ENCODE results near the gene MTCL3.
A peak's percentile ranks its signal among the peaks of the same experiment; 100 is the strongest.

The MTCL3 gene

GRCh38 chr6:127518710-127519468, at the start of gene MTCL3:
Gene MTCL3 (minus strand): TSS chr6:127519335.
- no peak for DNase-seq

DNA sequence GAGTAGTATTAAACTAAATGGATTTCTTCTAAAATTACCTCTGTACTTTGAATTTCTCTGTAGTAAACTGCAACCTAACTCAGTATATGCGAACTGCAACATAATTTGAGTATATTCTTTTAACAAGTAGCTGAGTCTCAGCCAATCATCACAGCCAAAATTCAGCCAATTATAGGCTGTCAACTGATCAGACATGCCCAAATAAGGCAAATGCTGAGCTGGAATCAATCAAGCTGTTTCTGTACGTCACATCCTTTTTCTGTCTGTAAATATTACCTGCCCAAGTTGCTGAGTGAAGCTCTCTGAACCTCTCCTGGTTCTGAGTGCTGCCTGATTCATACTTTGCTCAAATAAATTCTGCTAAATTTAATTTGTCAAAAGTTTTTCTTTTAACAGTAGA, 48.3 kb upstream of the MTCL3 start:
- DNase-seq = no peak

GRCh38 chr6:127566651-127567050, 47.5 kb upstream of the MTCL3 start:
- DNase-seq = no peak

DNA sequence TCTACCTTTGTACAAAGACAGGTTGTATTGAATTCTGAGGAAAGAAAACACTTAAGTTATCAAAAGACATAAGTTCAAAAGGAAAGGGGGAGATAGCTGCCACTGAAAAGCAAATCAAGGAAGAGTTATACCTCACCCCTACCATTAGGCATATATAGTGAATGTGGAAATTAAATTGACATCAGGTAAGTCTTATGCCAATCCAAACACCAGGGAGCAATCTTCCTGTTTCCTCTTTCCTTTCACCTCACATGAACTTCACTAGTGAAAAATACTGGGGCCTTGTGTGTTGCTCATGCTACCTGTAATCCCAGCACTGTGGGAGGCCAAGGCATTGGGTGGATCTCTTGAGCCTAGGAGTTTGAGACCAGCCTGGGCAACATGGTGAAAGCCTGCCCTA, 47.0 kb upstream of the MTCL3 start:
- DNase-seq = no peak

DNA sequence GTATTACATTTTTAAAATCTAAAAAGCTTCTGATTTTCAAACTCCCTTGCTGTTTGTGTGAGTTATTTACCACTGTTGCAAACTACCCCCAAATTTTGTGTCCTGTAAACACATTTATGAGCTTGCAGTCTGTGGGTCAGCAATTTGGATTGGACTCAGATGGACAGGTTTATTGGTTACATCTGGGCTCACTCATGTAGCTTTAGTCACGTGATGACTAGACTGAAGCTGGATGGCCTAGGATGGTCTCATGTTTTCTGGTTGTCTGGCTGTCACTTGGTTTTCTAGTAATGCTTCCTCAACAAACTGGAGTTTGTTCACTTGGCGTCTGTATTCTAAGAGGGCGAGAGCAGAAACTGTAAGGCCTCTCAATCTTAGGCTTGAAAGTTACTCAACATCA, 45.6 kb upstream of the MTCL3 start:
- DNase-seq = no peak

DNA sequence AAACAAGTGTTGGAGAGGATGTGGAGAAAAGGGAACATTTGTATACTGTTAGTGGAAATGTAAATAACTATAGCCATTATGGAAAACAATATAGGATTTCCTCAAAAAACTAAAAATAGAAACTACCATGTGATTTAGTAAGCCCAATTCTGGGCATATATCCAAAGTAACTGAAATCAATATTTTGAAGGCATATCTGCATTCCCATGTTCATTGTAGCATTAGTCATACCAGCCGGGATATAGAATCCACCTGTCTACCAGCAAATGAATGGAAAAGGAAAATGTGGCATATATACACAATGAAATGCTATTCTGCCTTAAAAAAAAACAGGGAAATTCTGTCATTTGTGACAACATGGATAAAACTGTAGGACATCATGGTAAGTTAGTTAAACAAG, 42.5 kb upstream of the MTCL3 start:
- no peak for DNase-seq

DNA sequence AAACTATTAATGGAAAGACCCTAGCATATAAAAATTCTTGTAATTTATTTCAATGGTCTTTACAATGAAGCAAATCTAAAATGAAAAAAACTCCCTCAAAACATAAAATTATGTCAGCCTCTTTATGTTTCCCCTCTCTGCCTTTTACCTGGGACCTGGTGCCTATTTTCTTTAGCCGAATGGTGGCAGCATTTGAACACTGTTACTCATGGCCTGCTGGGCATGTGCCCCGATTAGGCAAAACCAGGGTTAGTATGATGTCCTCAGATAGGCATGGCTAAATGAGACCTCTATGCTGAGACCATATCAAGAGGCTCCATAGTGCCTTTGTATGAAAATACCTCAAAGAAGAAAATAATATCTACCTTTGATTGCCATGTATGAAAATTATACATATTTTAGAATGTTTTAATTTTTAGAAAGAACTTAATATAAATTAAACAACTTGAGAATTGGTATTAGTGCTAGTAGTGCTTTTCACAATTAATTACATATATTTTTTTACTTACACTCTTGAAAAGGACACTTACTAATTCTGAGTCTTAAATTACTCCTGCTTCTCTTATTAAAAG, 35.4 kb upstream of the MTCL3 start:
- DNase-seq = no peak

- no peak for DNase-seq
These were observed 31.3 kb upstream of the MTCL3 start for GRCh38 chr6:127550403-127550802.

- no peak for DNase-seq
These were observed 28.9 kb upstream of the MTCL3 start for GRCh38 chr6:127547904-127548649.

DNA sequence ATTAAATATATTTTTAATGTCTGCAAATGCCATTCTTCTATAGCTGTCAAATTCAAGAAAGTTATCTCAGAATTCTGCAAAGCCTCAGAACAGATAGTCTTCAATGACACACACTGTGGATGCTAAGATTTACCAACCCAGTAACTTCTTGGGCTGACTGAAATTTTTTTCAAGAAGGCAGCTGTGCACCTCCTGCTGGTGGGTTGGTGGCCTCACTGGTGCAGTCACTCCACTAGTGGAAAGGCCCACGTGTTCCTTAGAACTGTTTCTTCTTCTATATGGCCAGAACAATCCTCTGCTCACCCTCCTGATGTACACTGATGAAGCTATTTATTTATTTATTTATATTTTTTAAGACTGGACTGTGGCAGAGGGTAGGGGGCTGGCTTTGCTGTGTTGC, 28.1 kb upstream of the MTCL3 start:
- DNase-seq = no peak

DNA sequence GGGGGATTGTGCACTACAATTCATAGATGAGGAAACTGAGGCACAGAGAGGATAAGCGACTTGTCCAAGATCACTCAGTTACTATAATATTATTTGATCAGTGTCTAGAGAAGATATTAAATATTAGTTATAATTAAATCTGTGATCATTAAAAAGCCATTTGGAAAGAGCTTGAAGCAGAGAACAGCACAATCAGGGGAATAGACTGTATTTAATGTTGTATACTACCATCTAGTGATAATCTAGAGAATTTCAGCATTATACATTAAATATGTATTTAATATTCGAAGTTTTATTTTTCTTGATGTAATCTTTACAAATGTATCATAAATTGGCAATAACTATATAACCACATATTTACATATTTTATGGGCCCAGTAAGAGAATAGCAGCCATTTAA, 20.1 kb upstream of the MTCL3 start:
- no peak for DNase-seq

DNA sequence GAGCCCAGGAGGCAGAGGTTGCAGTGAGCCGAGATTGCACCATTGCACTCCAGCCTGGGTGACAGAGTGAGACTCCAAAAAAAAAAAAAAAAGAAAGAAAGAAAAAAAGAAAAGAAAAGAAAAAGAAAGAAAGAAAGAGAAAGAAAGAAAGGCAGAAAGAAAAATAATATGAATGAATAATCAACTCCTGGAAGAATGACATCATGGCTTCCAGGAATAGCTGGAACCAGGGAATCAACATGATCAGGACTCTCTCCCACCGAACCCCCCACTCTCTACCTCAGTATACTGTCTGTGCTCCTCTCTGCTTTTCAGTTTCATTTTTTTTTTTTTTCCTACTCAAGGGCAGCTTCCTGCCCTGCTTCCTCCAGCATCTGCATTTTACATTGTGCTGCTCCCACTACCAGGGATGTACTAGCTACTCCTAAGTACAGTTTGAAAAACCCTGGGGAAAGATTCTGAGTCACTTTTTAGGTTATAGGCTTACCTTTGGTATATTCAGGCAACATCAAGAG, 19.7 kb upstream of the MTCL3 start:
- no peak for DNase-seq

DNA sequence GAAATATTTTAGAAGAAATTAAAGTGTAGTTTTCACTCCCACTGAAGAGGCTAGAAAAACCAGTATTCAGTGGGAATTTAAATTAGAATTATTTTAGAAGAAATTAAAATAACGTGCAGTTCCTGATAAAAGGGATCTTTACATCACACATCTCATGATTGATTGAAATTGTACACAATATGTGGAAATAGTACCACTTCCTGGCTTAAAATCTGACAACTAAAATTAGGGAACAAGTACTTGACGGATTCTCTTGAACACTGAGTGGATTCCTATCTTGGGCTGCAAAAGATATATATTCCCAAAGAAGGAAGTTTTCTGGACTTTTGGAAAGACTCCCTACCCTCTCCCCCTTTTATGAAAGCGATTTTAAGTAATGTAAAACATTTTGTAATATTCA, 14.6 kb upstream of the MTCL3 start:
- DNase-seq = no peak

DNA sequence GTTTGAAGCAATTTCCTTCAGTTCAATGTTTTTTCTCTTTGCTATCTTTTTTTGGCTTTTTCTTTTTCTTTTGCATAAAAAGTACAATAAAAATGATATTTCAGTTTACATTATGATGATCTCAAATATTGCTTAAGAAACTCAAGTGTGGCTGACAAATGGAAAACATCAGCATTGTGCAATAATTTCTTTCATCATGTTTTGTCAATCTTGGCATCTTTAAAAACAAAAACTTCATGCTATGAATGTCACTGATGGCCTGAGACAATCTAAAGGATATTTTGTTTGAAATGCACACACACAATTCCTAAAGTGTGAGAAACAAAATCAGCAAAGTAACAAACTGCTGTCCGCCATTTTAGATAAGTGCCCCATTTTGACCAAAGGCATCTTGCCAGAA, 13.9 kb upstream of the MTCL3 start:
- DNase-seq = no peak

- DNase-seq = no peak
These were observed 3.6 kb upstream of the MTCL3 start for GRCh38 chr6:127522714-127523113.

GRCh38 chr6:127520066-127520465, 931 bp upstream of the MTCL3 start:
- no peak for DNase-seq

DNA sequence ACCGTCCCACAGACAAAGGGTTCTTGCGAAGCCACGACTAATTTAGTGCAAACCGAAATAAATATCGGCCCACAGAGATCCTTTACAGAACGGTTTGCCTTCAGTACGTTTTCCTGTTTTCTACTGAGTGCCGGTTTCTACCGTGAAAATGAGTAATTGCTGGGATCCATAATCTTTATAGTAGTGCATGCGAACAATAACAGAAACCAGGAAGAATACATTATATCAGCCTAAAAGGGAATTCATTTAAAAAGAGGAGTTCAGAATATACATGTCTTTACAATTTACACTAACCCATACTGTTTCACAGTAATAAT, 292 bp upstream of the MTCL3 start:
- DNase-seq = no peak

DNA sequence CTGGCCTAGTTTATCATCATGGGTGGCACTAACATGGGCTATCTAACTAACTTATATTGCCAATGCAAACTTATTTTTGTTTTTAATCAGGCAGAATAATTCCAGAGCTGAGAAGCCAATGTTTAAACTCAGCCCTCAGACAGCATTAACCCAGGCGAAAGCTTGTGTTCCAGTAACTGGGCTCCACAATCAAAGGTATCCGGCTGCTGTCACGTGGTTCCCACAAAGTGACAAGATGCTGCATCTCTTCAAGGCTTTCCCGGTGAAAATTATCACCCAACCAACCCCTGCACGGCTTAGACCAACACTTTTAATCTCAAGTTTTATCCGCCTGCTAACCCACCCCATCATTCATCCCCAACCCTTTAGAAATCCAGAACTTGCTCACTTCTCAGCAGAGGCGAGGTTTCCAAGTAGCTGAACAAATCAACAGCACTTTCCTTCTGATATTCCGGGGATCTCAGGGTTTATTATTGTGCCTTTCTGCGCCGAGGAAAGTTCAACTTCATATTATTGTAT, 885 bp downstream of the MTCL3 start:
- DNase-seq = no peak

- DNase-seq = no peak
These were observed 1.4 kb downstream of the MTCL3 start for GRCh38 chr6:127517693-127518092.

DNA sequence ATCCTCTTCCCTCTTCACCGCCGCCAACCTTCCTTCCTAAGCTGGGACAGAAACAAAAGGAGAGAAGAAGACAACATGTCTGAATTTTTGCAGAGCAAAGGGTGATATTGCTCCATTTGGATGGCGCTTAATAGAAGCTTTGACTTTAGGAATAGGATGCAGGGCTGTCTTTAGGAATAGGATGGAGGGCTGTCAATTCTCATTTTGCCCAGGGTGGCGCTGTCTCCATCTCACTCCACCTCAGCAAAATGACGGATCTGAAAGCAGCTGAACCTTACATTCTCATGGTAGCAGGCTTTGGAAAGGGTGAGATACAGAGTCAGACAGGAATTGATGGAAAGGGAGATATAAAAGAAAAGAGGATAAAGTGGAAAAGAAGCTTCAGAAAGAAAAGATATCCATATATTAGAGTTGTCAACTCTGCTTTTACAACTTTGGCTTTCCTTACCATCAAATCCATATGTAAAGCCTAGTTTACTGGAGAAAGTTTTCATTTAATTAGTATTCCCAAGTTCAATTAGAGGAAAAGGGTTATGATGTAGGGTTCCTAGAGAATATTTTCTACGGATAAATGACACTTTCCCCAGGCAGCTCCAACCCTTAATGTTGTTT, 2.4 kb downstream of the MTCL3 start:
- no peak for DNase-seq

DNA sequence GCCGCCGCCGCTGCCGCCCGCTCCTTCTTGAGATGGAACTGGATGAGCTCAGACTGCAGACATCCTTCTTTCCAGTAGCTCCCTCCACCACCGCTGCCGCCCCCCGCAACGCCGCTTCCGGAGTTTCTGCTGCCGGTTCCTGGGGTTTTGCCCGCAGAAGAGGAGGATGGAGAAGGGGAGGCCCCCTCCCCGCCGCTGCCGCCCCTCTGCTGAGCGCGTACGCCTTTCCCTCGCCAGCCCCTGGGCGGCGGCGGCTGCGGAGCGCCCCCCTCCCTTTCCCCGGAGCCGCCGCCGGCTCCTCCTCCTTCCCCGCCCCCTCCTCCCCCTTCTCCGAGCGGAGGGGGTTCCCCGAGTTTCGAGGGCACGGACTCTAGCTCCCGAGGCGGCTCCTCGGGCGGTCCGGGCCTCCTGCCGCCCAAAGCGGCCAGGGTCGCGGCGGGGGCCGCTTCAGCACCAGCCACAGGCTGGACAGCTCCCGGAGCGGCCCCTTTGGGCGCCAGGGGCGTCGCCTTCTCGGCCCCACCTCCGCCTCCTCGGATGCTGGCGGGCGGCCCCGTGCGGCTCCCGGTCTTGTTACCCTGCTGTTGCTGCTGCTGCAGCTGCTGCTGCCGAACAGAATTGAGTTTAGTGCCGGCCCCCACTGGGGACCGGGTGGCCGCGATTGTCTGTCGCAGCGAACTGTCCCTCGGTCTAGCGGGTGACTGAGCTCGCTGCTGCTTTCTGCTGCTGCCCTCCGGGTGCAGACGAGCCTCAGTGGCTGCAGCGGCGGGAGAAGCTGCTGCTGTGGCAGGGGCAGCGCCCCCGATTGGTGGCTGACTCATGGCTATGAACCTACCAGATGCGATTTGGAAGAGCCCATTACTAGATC, 3.1 kb downstream of the MTCL3 start:
- peak; percentile 10 for DNase-seq

- no peak for DNase-seq
These were observed 3.8 kb downstream of the MTCL3 start for GRCh38 chr6:127515234-127515793.
